ENCODE data around the gene GRIN2A.

DNA sequence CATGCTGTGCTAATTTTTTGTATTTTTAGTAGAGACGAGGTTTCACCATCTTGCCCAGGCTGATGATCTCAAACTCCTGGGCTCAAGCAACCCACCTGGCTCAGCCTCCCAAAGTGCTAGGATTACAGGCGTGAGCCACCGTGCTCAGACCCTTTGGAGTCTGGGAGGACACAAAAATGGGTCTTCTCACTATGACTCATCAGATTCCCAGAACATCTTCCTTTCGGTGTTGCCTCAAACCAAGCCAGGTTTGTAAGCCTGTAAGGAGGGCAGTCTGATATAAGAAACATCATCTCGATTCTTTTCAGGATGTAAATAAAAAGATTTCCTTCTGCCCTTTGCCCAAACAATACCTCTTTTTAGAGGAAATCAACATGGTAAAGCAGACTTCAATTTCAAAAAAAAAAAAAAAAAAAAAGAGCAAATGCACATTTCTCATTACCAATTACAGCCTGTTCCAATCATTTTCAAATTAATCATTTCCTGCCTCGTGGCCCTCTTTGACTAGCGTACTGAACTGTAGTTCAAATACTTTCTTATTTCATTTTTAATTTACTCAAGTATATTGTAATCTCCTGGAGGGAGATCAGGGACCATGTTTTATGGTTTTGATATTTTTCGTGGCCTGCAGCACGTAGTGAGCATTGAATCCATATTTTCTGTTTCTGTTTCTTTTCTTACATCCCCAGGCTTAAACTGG, 409.6 kb downstream of the GRIN2A start:
- TF ChIP-seq ESRRG (CRISPR knock-in tag; IDR thresholded peaks at IDR 0.05), result no peak
- TF ChIP-seq, protein P1, sequence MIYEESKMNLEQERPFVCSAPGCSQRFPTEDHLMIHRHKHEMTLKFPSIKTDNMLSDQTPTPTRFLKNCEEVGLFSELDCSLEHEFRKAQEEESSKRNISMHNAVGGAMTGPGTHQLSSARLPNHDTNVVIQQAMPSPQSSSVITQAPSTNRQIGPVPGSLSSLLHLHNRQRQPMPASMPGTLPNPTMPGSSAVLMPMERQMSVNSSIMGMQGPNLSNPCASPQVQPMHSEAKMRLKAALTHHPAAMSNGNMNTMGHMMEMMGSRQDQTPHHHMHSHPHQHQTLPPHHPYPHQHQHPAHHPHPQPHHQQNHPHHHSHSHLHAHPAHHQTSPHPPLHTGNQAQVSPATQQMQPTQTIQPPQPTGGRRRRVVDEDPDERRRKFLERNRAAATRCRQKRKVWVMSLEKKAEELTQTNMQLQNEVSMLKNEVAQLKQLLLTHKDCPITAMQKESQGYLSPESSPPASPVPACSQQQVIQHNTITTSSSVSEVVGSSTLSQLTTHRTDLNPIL (CRISPR knock-in tag; IDR thresholded peaks at IDR 0.05; ENCODE audit: low read depth), result no peak
- no peak for TF ChIP-seq RARB (CRISPR knock-in tag; IDR thresholded peaks at IDR 0.05)
- TF ChIP-seq, protein P2, sequence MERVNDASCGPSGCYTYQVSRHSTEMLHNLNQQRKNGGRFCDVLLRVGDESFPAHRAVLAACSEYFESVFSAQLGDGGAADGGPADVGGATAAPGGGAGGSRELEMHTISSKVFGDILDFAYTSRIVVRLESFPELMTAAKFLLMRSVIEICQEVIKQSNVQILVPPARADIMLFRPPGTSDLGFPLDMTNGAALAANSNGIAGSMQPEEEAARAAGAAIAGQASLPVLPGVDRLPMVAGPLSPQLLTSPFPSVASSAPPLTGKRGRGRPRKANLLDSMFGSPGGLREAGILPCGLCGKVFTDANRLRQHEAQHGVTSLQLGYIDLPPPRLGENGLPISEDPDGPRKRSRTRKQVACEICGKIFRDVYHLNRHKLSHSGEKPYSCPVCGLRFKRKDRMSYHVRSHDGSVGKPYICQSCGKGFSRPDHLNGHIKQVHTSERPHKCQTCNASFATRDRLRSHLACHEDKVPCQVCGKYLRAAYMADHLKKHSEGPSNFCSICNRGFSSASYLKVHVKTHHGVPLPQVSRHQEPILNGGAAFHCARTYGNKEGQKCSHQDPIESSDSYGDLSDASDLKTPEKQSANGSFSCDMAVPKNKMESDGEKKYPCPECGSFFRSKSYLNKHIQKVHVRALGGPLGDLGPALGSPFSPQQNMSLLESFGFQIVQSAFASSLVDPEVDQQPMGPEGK (CRISPR knock-in tag; IDR thresholded peaks at IDR 0.05; ENCODE audit: borderline replicate concordance), result no peak
- TF ChIP-seq GLIS3 (CRISPR knock-in tag; IDR thresholded peaks at IDR 0.05), result no peak
- no peak for TF ChIP-seq CSDC2 (CRISPR knock-in tag; IDR thresholded peaks at IDR 0.05)
- TF ChIP-seq ZFP3 (CRISPR knock-in tag; IDR thresholded peaks at IDR 0.05), result no peak
- TF ChIP-seq ZFP30 (CRISPR knock-in tag; IDR thresholded peaks at IDR 0.05), result no peak
- TF ChIP-seq ISL1 (CRISPR knock-in tag; IDR thresholded peaks at IDR 0.05), result no peak
- TF ChIP-seq ZNF70 (CRISPR knock-in tag; IDR thresholded peaks at IDR 0.05), result no peak

All from SK-N-SH treated with all-trans-retinoic acid at 6 μM for 48 hours (cell line).